ENCODE measurements around the gene MTERF2.
"Not testable (repeated sequence)": the region's sequence is repeated elsewhere in the genome, so short reads cannot be mapped to it uniquely, and the experiment has no call there.

The MTERF2 gene, protein sequence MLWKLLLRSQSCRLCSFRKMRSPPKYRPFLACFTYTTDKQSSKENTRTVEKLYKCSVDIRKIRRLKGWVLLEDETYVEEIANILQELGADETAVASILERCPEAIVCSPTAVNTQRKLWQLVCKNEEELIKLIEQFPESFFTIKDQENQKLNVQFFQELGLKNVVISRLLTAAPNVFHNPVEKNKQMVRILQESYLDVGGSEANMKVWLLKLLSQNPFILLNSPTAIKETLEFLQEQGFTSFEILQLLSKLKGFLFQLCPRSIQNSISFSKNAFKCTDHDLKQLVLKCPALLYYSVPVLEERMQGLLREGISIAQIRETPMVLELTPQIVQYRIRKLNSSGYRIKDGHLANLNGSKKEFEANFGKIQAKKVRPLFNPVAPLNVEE

GRCh38 chr12:106986625-106987389, at the start of gene MTERF2:
Gene MTERF2 (minus strand): TSS chr12:106987146. CDS start chr12:106978714, 8,432 bp downstream.
- peak; percentile 67 for DNase-seq (ENCODE audit: low read depth)

GRCh38 chr12:107035733-107036132, 48.8 kb upstream of the MTERF2 start:
- DNase-seq (ENCODE audit: low read depth), result no peak

- no peak for DNase-seq (ENCODE audit: low read depth)
Measured at GRCh38 chr12:107033758-107034739, 47.1 kb upstream of the MTERF2 start.

- DNase-seq (ENCODE audit: low read depth), result no peak
Measured at GRCh38 chr12:107032266-107032665, 45.3 kb upstream of the MTERF2 start.

DNA sequence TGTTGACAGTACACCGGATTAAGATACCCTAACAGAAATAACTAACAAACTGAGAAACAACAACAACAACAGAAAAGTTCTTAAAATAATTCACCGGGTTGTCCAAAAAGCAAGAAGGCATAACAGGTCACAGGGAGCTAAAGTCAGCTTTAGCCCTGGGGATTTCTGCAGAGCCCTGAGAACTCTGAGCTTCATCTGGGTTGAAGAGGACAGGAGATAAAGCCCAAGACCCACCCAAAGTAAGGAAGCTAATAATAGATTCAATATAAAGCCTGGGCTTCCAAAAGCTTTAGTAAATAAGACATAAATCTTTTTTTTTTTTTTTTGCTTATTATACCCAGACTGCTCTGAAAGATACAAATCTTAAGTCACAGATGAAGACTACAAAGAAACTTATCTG, 44.1 kb upstream of the MTERF2 start:
- DNase-seq (ENCODE audit: low read depth), result no peak

DNA sequence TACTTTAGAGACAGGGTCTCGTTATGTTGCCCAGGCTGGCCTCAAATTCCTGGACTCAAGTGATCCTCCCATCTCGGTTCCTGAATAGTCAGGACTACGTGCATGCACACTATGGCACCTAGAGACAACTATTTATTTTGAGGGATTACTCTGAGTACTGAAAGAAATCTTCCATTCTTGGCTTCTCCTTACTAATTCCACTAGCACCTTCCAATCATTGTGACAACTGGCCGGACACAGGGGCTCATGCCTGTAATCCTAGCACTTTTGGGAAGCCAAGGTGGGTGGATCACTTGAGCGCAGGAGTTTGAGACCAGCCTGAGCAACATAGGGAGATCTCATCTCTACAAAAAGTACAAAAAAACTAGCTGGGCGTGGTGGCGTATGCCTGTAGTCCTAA, 42.1 kb upstream of the MTERF2 start:
- no peak for DNase-seq (ENCODE audit: low read depth)

DNA sequence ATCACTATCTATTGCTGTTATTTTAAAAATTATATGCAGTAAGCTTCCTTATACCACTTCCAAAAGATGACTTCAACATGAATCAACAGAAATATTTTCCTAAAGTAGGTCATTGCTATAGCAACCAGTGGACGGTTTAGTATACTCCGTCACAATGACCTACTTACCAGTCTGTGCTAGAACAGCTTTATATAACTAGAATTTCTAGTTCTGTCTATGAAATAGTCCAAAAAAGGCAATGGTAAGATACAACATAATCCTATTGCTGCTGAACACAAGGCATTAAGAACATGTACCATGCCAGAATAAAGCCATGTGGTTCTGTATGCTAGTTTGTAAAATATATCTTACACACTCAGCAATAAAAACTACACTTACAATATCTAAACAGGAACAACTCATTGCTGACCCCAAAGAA, 40.7 kb upstream of the MTERF2 start:
- no peak for DNase-seq (ENCODE audit: low read depth)

DNA sequence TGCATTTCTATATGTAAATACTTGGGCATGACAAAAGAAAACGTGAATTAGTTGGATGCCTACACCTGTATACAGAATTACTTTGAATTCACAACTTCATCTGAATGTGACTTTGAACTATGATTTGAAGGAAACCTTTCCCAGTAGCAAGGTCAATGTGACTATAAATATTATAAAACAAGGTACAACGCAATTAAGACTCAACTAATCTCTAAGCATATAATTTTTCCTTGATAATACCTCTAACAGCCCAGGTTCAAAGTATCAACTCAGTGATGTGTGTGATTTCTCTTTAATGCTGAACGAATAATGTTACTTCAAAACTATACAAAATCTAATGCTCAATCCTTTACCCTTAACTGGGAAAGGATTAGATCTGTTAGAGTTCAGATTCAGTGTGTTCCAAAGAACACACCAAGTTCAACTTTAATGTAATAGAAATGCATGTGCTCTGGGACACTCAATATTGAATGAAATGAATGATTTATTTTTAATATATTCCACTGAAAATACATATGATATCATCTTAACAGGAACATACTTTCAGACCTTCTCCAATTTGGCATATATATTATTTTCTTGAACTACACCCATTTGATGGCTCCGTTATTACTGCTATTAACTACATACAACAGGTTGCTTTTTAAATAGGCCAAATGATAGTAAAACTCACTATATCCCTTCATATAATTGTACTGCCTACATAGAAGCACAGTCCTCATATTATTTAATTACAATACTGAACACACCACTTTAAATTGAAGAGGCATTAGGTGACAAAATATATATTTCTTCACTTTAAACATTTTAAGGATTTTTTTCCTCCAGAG, 40.1 kb upstream of the MTERF2 start:
- no peak for DNase-seq (ENCODE audit: low read depth)

- not testable (repeated sequence) for DNase-seq (ENCODE audit: low read depth)
Measured at GRCh38 chr12:107026356-107026755, 39.4 kb upstream of the MTERF2 start.

GRCh38 chr12:107025671-107026070, 38.7 kb upstream of the MTERF2 start:
- no peak for DNase-seq (ENCODE audit: low read depth)

DNA sequence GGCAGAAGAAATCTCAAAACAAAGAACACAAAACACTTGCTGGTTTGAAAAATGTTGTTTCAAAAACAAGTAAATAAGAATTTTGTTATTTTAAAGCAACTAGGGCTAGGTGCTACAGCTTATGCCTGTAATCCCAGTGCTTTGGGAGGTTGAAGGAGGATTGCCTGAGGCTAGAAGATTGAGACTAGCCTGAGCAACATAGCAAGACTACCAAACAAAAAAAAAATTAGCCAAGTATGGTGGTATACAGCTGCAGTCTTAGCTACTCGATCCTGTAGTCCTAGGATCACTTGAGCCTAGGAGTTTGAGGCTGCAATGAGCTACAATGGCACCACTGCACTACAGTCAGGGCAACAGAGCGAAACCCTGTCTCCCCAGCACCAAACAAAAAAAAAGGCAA, 32.6 kb upstream of the MTERF2 start:
- DNase-seq (ENCODE audit: low read depth), result no peak

DNA sequence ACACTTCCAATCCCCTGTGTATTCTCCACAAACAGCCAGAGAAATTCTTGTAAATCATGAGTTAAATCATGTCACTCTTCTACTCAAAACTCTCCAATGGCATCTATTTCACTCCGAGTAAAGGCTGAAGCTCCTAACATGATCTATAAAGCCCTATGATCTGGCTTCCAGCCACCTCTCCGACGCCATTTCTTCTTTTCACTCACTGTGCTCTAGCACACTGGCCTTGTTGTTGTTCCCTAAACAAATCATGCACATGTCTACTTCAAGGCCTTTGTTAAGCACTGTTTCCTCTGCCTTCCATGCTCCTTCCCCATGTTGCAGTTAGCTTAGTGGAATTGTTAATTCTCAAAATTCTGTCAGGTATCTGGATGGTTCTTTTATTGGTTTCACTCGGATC, 30.1 kb upstream of the MTERF2 start:
- no peak for DNase-seq (ENCODE audit: low read depth)

- no peak for DNase-seq (ENCODE audit: low read depth)
Measured at GRCh38 chr12:107014055-107014454, 27.1 kb upstream of the MTERF2 start.

DNA sequence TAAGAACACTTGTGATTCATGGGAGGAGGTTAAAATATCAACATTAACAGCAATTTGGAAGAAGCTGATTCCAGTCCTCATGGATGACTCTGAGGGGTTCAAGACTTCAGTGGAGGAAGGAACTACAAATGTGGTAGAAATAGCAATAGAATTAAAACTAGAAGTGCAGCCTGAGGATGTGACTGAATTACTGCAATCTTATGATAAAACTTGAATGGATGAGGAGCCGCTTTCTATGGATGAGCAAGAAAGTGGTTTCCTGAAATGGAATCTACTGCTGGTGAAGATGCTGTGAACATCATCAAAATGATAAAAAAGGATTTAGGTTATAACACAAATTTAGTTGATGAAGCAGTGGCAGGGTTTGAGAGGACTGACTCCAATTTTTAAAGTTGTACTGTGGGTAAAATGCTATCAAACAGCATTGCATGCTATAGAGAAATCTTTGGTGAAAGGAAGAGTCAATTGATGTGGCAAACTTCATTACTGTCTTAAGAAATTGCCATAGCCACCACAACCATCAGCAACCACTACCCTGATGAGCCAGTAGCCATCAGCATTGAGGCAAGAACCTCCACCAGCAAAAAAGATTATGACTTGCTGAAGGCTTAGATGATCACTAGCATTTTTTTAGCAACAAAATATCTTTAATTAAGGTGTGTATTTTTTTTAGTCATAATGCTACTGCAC, 25.9 kb upstream of the MTERF2 start:
- no peak for DNase-seq (ENCODE audit: low read depth)

DNA sequence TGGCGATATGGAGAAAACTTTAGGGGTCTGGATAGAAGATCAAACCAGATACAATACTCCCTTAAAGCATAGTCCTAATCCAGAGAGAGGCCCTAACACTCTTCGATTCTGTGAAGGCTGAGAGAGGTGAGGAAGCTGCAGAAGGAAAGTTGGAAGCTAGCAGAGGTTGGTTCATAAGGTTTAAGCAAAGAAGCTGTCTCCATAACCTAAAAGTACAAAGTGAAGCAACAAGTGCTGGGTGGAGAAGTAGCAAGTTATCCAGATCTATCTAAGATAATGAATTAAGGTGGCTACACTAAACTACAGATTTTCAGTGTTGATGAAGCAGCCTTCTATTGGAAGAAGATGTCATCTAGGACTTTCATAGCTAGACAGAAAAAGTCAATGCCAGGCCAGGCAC, 24.6 kb upstream of the MTERF2 start:
- DNase-seq (ENCODE audit: low read depth), result no peak

- no peak for DNase-seq (ENCODE audit: low read depth)
Measured at GRCh38 chr12:107007411-107007810, 20.5 kb upstream of the MTERF2 start.

GRCh38 chr12:107002665-107003064, 15.7 kb upstream of the MTERF2 start:
- not testable (repeated sequence) for DNase-seq (ENCODE audit: low read depth)

- DNase-seq (ENCODE audit: low read depth), result no peak
Measured at GRCh38 chr12:106999446-106999845, 12.5 kb upstream of the MTERF2 start.

- DNase-seq (ENCODE audit: low read depth), result no peak
Measured at GRCh38 chr12:106997916-106998315, 11.0 kb upstream of the MTERF2 start.

DNA sequence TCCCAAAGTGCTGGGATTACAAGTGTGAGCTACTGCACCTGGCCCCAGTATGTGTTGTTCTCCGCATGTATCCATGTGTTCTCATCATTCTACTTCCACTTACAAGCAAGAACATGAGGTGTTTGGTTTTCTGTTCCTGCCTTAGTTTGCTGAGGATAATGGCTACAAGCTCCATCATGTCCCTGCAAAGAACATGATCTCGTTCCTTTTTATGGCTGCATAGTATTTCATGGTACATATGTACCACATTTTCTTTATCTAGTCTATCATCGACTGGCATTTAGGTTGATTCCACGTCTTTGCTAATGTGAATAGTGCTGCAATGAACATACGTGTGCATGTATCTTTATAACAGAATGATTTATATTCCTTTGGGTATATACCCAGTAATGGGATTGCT, 9.2 kb upstream of the MTERF2 start:
- DNase-seq (ENCODE audit: low read depth), result not testable (repeated sequence)

All from activated gamma-delta T cell treated with anti-CD3 and anti-CD28 coated beads, Interleukin-2, amount 50 U/mL, for 16 hours (primary cell).